GM19193 (cell line): ENCODE data around the gene VASP.

ENCODE experiments used
- POLR2A ChIP-seq: IDR thresholded peaks from 4 replicates; pipeline ENCODE4 v1.6.1; 2011; ENCODE audit not compliant: insufficient read depth, insufficient read length; ENCODE audit errors: extremely low read depth

The VASP gene

GRCh38 chr19:45506989-45507871, at the start of gene VASP:
Gene VASP, plus strand, starts transcription at chr19:45507479. Its CDS starts 293 bp downstream, at chr19:45507772.
- peak; percentile 99 for TF ChIP-seq POLR2A

GRCh38 chr19:45457776-45458175, 49.5 kb upstream of the VASP start:
- no peak for TF ChIP-seq POLR2A

DNA sequence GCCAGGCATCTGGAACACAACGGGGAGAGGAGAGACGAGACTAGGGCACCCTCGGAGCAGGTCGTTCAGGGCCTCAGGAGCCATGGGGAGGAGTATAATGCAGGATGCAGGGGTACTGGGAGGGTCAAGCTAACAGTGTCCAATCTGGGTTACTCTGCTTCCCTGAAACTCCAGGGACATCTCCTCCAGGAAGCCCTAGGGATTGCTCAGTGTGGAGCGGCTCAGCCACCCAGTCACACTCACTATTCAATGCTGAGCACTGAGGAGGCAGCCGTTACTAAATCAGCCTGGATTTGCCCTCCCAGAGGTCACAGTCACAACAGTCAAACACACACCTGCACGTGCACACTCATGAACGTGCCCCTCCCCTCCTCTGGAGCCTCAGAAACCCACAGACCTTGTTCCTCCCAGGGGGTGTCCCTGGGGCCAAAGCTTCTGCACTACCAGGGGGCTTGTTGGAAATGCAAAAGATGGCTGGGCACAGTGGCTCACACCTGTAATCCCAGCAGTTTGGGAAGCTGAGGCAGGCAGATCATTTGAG, 46.4 kb upstream of the VASP start:
- TF ChIP-seq POLR2A = no peak

DNA sequence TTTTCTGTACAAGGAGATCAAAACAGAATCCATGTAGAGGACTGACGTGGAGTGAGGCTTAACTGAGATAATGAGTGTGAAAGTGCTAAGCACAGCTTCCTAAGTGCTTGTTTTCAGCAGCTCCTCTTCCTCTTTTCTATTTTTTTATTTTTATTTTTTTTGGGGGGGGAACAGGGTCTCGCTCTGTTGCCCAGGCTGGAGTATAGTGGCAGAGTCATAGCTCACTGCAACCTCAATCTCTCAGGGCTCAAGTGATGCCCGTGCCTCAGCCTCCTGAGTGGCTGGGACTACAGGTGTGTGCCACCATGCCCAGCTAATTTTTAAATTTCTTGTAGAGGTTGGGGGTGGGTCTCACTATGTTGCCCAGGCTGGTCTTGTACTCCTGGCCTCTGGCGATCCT, 45.1 kb upstream of the VASP start:
- no peak for TF ChIP-seq POLR2A

DNA sequence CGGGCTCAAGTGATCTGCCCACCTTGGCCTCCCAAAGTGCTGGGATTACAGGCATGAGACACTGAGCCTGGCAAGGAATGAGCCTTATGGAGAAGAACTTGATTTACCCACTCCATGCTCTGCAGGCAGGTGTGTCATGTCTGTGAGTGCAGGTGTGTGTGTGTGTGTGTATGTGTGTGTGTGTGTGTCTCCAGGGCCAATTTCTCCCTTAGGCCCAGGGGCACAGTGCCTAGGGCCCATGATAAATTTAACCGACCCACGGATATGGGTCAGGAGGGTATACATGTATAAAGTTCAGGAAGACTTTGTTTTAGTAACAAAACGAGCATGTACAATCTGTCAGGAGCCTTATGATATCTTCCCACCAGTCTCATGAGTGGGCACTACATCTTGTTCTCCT, 44.0 kb upstream of the VASP start:
- TF ChIP-seq POLR2A = no peak

DNA sequence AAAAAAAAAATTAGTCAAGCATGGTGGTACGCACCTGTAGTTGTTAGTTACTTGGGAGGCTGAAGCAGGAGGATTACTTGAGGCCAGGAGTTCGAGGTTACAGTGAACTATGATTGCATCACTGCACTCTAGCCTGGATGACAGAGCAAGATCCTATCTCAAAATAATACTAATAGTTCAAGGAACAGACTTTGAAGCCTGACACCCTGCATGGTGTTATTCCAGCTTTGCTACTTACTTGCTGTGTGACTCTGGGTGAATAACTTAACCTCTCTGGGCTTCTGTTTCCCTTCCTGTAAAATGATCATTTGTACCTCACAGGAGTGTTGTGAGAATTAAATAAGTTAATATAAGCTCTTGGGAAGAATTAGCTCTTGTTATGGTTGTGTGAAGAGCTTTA, 43.0 kb upstream of the VASP start:
- TF ChIP-seq POLR2A = no peak

GRCh38 chr19:45464852-45465441, 42.3 kb upstream of the VASP start:
- TF ChIP-seq POLR2A = no peak

DNA sequence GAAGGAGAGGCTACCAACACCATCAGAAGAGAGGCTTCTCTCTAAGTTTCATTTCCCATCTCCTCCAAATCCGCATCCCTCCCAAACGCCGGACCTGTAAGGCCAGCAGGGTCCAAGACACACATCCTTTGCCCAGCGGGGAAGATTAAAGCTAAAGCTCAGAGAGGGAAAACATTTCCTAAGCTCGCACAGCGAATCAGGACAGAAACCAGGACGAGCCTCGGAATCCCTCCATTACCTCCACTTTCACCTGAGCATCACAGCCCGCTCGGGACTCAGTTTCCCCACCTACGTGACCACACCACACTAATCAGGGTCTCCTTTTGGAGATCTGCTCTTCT, 40.2 kb upstream of the VASP start:
- no peak for TF ChIP-seq POLR2A

DNA sequence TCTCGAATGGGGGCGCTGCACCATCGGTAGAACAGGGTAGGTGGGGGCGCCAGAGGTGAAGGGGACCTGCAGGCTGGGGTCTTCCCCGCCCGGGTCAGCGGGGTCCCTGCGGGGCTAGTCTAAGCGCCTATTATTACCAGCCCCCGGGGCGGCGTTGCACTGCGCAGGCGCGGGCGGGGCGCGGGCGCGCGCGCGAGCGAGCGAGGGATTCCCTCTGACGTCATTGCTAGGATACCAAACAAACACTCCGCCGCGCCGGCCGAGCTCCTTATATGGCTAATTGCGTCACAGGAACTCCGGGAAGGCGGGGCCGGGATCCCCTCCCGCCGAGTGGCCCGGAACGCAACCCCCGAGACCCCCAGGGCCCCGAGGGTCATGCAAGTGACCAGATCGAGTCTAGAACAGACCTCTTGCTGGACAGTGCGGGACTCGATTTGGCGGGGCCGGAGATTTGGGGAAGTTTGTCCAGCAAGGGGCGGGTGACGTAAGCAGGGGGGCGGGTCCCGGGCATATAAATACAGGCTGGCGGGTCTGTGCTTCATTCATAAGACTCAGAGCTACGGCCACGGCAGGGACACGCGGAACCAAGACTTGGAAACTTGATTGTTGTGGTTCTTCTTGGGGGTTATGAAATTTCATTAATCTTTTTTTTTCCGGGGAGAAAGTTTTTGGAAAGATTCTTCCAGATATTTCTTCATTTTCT, 39.7 kb upstream of the VASP start, which contains the start of gene FOSB:
FOSB (plus strand) TSS at position 541 of the 703 bp plus-strand sequence. CDS start 591 bp downstream, outside the sequence.
- TF ChIP-seq POLR2A = peak; percentile 65

GRCh38 chr19:45468159-45468651, 39.1 kb upstream of the VASP start:
- TF ChIP-seq POLR2A = no peak

- no peak for TF ChIP-seq POLR2A
Observed at GRCh38 chr19:45468803-45469131, 38.5 kb upstream of the VASP start.

GRCh38 chr19:45469132-45469944, 37.9 kb upstream of the VASP start:
- peak; percentile 57 for TF ChIP-seq POLR2A

DNA sequence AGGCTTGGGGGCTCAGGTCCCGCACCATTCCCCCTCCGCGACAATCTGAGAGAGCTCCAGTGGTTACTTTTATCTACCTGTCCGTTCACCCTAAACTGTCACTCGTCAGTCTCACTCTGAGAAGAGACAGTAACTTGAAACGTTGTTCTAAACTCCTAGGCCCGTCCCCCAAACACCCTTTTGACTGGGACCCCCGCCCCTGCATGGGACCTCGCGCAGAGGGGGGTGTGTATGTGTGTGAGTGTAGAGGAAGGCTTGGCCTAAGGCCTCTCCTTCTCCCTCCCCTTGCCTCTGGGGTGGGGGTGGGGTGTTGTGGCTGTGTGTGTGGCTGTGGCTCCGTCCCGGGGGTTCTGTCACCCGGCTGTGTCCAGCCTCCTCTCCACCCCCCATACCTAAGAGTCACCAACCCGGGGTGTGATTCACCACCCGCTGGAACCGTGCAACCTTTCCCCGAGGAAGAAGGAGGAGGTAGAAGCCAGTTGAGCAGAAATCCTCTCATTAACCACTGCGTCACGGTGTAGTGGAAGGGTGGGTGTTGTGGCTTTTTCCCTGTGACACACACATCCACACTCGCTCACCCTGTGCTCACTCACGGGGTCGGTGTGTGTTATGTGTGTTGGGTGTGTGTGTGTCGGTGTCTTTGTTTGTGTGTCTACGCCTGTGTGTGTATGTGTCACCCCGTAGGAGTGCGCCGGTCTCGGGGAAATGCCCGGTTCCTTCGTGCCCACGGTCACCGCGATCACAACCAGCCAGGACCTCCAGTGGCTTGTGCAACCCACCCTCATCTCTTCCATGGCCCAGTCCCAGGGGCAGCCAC, 37.1 kb upstream of the VASP start:
- TF ChIP-seq POLR2A = no peak

GRCh38 chr19:45470762-45471081, 36.6 kb upstream of the VASP start:
- no peak for TF ChIP-seq POLR2A

DNA sequence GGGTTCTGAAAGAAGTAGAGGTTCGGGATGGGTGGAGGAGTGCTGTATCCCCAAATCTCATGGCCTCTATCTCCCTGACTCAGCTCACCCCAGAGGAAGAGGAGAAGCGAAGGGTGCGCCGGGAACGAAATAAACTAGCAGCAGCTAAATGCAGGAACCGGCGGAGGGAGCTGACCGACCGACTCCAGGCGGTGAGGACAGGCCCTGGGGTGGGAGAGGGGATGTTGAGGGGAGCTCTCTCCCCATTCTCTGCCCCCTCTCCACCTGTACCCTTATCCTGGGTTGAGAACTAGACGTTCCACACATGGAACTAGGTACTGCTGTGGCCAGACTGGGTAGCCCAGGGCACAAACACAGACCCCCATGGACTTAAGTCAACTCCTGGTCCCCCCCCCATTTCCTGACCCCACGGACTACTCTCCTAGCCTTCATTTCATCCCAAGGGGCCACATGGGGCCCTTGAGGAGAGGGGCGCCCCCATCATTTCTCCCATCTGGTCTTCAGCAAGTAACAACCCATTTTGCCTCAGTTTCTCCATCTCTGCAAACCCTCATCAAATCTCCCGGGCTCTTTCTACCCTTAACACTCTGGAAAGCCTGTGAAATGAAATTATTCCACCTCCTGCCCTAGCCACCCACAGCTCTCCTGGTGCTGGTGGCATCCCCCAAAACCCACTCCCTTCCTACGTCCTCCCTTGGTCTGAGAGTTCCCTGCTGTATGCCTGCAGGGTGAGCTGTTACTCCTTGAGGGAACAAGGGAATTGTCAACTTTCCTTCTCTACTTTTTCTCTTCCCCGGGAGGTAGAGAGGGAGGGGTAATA, 36.0 kb upstream of the VASP start:
- no peak for TF ChIP-seq POLR2A
